Epithelial cell of umbilical artery (primary cell): ENCODE results near the gene PISD. TPM values are rescaled to one million over a fixed set of nuclear protein-coding genes. Genes with fewer than 3 reads are reported as not detected.

Source experiments
- total RNA-seq: library from RNA; depleted of rRNA; stranded (reverse); fragments of >200 nt; gene quantifications from 2 replicates; pipeline ENCODE4 v1.2.3, GENCODE V29; 2014

PISD gene
- 43.9 and 49.2 TPM in 2 replicates for total RNA-seq

GRCh38 chr22:31661851-31662667 lies at the start of gene PISD:
TSS of gene PISD (minus strand) at chr22:31662215. CDS start at chr22:31662208, 7 bp downstream.

Other genes starting within 250 kb of the PISD start
- 7.5 and 11.4 TPM in 2 replicates for gene EIF4ENIF1, start 172.4 kb downstream of the PISD start, total RNA-seq
- 12.0 and 22.2 TPM in 2 replicates for gene SFI1, start 165.7 kb downstream of the PISD start, total RNA-seq
- 22.6 and 23.7 TPM in 2 replicates for gene PRR14L, start 87.9 kb upstream of the PISD start, total RNA-seq
- gene DEPDC5, start 91.8 kb upstream of the PISD start, total RNA-seq, result 8.4 and 12.6 TPM in 2 replicates